ENCODE results near the gene VAV3.

GRCh38 chr1:107622966-107623365, 342.0 kb downstream of the VAV3 start:
- TF ChIP-seq POLR2A (IDR thresholded peaks at IDR 0.05) (no peak), CTCF (IDR thresholded peaks at IDR 0.05) (no peak)

Measured in body of pancreas (tissue), 4 donors.